ENCODE results near the gene SMIM35.

Gene SMIM35

GRCh38 chr11:117960406-117960805 lies 126.4 kb downstream of the SMIM35 start:
- H3K36me3 ChIP-seq (replicated peaks; ENCODE audit: low read depth, low read length), result peaks cover 19% of the 10 kb centered on the region
- no peaks in the 10 kb centered on the region for H4K20me1 ChIP-seq (ENCODE audit: insufficient read depth, low read length)
- peaks cover 15% of the 10 kb centered on the region for H3K4me1 ChIP-seq (ENCODE audit: low read length)
- H3K79me2 ChIP-seq (ENCODE audit: low read length), result no peaks in the 10 kb centered on the region
- no peak overlapping the region for H3K4me3 ChIP-seq (ENCODE audit: low read length)
- TF ChIP-seq EZH2phosphoT487 (IDR thresholded peaks at IDR 0.05; ENCODE audit: low read depth), result no peak
- 0 out of 2 replicates have a peak, but pooled peaks cover 9% of the 10 kb centered on the region for H3K9me3 ChIP-seq (ENCODE audit: insufficient read depth, low read length)
- H2AFZ ChIP-seq (ENCODE audit: low read depth, low read length), result no peak overlapping the region
- 0 out of 2 replicates have a peak overlapping the region, but pooled peaks have one; percentile 23 for H3K4me2 ChIP-seq (ENCODE audit: low read length)
- H3K9ac ChIP-seq (ENCODE audit: low read length), result no peak overlapping the region
- H3K27ac ChIP-seq (ENCODE audit: low read length), result no peak overlapping the region
- H3K27me3 ChIP-seq (ENCODE audit: low read depth, low read length), result no peaks in the 10 kb centered on the region

- H3K4me1 ChIP-seq (ENCODE audit: low read length), result peaks cover 15% of the 10 kb centered on the region
- peak overlapping the region; percentile 23 for H3K4me2 ChIP-seq (ENCODE audit: low read length)
- H4K20me1 ChIP-seq (ENCODE audit: insufficient read depth, low read length), result no peaks in the 10 kb centered on the region
- 0 out of 2 replicates have a peak, but pooled peaks cover 9% of the 10 kb centered on the region for H3K9me3 ChIP-seq (ENCODE audit: insufficient read depth, low read length)
- no peak overlapping the region for H3K9ac ChIP-seq (ENCODE audit: low read length)
- TF ChIP-seq EZH2phosphoT487 (IDR thresholded peaks at IDR 0.05; ENCODE audit: low read depth) (no peak), CTCF (IDR thresholded peaks at IDR 0.05; ENCODE audit: low read depth, low read length) (no peak)
- H3K27ac ChIP-seq (ENCODE audit: low read length), result peak overlapping the region; percentile 28; the same call in 1 of the 2 replicates
- H3K79me2 ChIP-seq (ENCODE audit: low read length), result no peaks in the 10 kb centered on the region
- no peaks in the 10 kb centered on the region for H3K27me3 ChIP-seq (ENCODE audit: low read depth, low read length)
- peaks cover 19% of the 10 kb centered on the region for H3K36me3 ChIP-seq (replicated peaks; ENCODE audit: low read depth, low read length)
- H3K4me3 ChIP-seq (ENCODE audit: low read length), result 0 out of 2 replicates have a peak overlapping the region, but pooled peaks have one; percentile 8
- no peak overlapping the region for H2AFZ ChIP-seq (ENCODE audit: low read depth, low read length)
Measured at GRCh38 chr11:117959438-117960149, 127.2 kb downstream of the SMIM35 start.

GRCh38 chr11:117958949-117959348 lies 127.8 kb downstream of the SMIM35 start:
- H3K4me3 ChIP-seq (ENCODE audit: low read length), result no peak overlapping the region
- H3K27ac ChIP-seq (ENCODE audit: low read length), result no peak overlapping the region
- H3K4me2 ChIP-seq (ENCODE audit: low read length), result no peak overlapping the region
- H4K20me1 ChIP-seq (ENCODE audit: insufficient read depth, low read length), result no peaks in the 10 kb centered on the region
- H3K79me2 ChIP-seq (ENCODE audit: low read length), result no peaks in the 10 kb centered on the region
- 0 out of 2 replicates have a peak, but pooled peaks cover 9% of the 10 kb centered on the region for H3K9me3 ChIP-seq (ENCODE audit: insufficient read depth, low read length)
- H3K36me3 ChIP-seq (replicated peaks; ENCODE audit: low read depth, low read length), result peaks cover 19% of the 10 kb centered on the region
- no peaks in the 10 kb centered on the region for H3K27me3 ChIP-seq (ENCODE audit: low read depth, low read length)
- H3K4me1 ChIP-seq (ENCODE audit: low read length), result peaks cover 20% of the 10 kb centered on the region
- TF ChIP-seq CTCF (IDR thresholded peaks at IDR 0.05; ENCODE audit: low read depth, low read length) (no peak), EZH2phosphoT487 (IDR thresholded peaks at IDR 0.05; ENCODE audit: low read depth) (no peak)
- no peak overlapping the region for H2AFZ ChIP-seq (ENCODE audit: low read depth, low read length)
- H3K9ac ChIP-seq (ENCODE audit: low read length), result no peak overlapping the region
